ENCODE results near the gene MEIS2.

The MEIS2 gene

GRCh38 chr15:37104424-37104981 lies 4.2 kb upstream of the MEIS2 start:
- TF ChIP-seq ZBTB7A (IDR thresholded peaks at IDR 0.05; ENCODE audit: low read depth) = no peak
- no peak for TF ChIP-seq FOXM1 (IDR thresholded peaks at IDR 0.05; ENCODE audit: borderline replicate concordance, low read depth)
- TF ChIP-seq MAX (IDR thresholded peaks at IDR 0.05) = no peak
- no peak for TF ChIP-seq EP300 (IDR thresholded peaks at IDR 0.05; ENCODE audit: borderline replicate concordance)
- TF ChIP-seq TCF12 (IDR thresholded peaks at IDR 0.05; ENCODE audit: low read depth) = no peak
- TF ChIP-seq TEAD4 (IDR thresholded peaks at IDR 0.05) = no peak
- no peak for TF ChIP-seq EGR1 (IDR thresholded peaks at IDR 0.05)
- no peak for TF ChIP-seq CREB1 (IDR thresholded peaks at IDR 0.05; ENCODE audit: low read depth)
- TF ChIP-seq RAD21 (IDR thresholded peaks at IDR 0.05; ENCODE audit: low read depth) = no peak
- TF ChIP-seq TAF1 (IDR thresholded peaks at IDR 0.05; ENCODE audit: low read depth) = no peak
- no peak for TF ChIP-seq YY1 (IDR thresholded peaks at IDR 0.05; ENCODE audit: low read depth)
- no peak for TF ChIP-seq CEBPB (IDR thresholded peaks at IDR 0.05)
- no peak for TF ChIP-seq USF1 (IDR thresholded peaks at IDR 0.05)
- TF ChIP-seq REST (IDR thresholded peaks at IDR 0.05; ENCODE audit: low read depth) = no peak
- TF ChIP-seq NFIC (IDR thresholded peaks at IDR 0.05) = no peak

DNA sequence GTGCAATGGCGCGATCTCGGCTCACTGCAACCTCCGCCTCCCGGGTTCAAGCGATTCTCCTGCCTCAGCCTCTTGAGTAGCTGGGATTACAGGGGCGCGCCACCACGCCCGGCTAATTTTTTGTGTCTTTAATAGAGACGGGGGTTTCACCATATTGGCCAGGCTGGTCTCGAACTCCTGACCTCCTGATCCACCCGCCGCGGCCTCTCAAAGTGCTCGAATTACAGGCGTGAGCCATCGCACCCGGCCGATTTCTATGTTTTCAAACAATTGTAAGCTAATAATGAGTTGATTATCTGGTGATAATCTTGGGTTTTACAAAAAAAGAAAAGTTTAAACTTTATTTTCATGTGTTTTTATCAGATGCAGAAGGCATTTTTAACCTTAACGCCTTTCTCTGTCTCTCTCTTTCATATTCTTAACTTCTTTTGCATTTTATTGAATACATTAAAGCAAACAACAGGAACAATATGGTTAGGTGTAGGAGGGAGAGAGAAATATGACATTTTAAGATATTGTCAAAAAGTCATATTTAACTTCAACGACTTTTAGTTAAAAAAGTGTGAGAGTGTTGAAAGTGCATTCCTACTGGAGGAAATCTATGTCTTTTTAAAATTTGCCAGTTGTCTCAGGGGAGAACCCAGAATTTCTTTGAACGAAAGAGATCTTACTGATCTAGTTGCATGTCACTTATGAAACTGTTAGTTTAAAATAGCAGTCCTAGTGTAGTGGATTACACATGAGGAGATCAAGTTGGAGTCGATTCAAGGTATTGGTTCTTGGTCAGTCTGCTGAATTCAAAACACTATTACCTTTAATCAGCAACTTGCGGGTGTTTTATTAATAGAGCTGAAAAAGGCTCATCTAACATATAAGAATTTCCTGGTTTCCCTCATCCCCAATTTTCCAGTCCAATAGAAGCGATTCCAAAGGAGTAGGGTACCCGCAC lies 3.4 kb upstream of the MEIS2 start:
- TF ChIP-seq MAX (IDR thresholded peaks at IDR 0.05) (no peak), FOXM1 (IDR thresholded peaks at IDR 0.05; ENCODE audit: borderline replicate concordance, low read depth) (no peak), REST (IDR thresholded peaks at IDR 0.05; ENCODE audit: low read depth) (no peak), NFIC (IDR thresholded peaks at IDR 0.05) (no peak), CEBPB (IDR thresholded peaks at IDR 0.05) (no peak), RAD21 (IDR thresholded peaks at IDR 0.05; ENCODE audit: low read depth) (no peak), CREB1 (IDR thresholded peaks at IDR 0.05; ENCODE audit: low read depth) (no peak), EGR1 (IDR thresholded peaks at IDR 0.05) (no peak), EP300 (IDR thresholded peaks at IDR 0.05; ENCODE audit: borderline replicate concordance) (no peak), USF1 (IDR thresholded peaks at IDR 0.05) (no peak), TCF12 (IDR thresholded peaks at IDR 0.05; ENCODE audit: low read depth) (no peak), ZBTB7A (IDR thresholded peaks at IDR 0.05; ENCODE audit: low read depth) (no peak), TAF1 (IDR thresholded peaks at IDR 0.05; ENCODE audit: low read depth) (no peak), YY1 (IDR thresholded peaks at IDR 0.05; ENCODE audit: low read depth) (no peak), TEAD4 (IDR thresholded peaks at IDR 0.05) (no peak)

GRCh38 chr15:37103163-37103435 lies 2.8 kb upstream of the MEIS2 start:
- TF ChIP-seq TCF12 (IDR thresholded peaks at IDR 0.05; ENCODE audit: low read depth) (no peak), RAD21 (IDR thresholded peaks at IDR 0.05; ENCODE audit: low read depth) (no peak), EGR1 (IDR thresholded peaks at IDR 0.05) (no peak), USF1 (IDR thresholded peaks at IDR 0.05) (no peak)

DNA sequence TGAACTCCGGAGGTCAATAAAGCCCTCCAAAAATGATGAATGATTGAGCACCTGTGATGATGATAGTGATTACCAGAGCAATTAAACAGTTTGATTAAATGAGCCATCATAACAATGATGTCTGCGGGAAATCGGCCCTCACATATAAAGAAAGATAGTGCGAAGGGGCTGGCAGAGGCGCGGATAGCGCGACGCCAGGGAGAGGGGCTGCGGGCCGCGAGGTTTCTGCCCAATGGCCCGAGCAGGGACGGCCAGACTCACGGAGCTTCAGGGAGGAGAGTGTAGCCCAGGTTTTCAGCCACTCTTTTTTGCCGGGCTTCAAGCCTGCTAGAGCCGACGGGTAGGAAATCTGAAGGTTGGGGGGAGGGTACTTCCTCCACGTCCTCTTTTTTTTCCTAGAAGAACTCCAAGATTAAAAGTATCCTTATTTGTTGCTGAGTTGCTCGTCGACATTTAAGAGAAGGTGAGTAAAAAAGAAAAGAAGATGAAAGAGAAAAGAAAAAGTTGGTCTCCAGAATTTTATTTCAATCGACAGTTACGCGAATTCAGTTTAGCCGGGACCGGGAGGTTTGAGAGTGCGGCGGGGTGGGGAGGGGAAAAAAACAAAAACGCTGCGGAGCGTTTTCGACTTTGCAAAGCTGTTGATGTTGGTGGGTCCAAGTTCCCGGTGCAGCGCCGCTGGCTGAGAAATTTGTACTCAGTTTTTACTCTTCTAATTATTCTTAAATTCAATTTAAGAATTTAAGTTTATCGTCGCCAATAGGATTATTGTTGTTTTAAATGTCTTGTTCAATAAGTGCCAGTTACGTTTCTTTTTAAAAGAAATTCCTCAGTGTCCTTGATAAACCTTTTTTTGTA lies 2.2 kb upstream of the MEIS2 start:
- TF ChIP-seq USF1 (IDR thresholded peaks at IDR 0.05) = no peak
- no peak for TF ChIP-seq EP300 (IDR thresholded peaks at IDR 0.05; ENCODE audit: borderline replicate concordance)
- no peak for TF ChIP-seq TAF1 (IDR thresholded peaks at IDR 0.05; ENCODE audit: low read depth)
- no peak for TF ChIP-seq YY1 (IDR thresholded peaks at IDR 0.05; ENCODE audit: low read depth)
- no peak for TF ChIP-seq MAX (IDR thresholded peaks at IDR 0.05)
- TF ChIP-seq RAD21 (IDR thresholded peaks at IDR 0.05; ENCODE audit: low read depth) = no peak
- no peak for TF ChIP-seq TCF12 (IDR thresholded peaks at IDR 0.05; ENCODE audit: low read depth)
- no peak for TF ChIP-seq EGR1 (IDR thresholded peaks at IDR 0.05)
- TF ChIP-seq CREB1 (IDR thresholded peaks at IDR 0.05; ENCODE audit: low read depth) = no peak
- no peak for TF ChIP-seq TEAD4 (IDR thresholded peaks at IDR 0.05)
- no peak for TF ChIP-seq NFIC (IDR thresholded peaks at IDR 0.05)
- TF ChIP-seq FOXM1 (IDR thresholded peaks at IDR 0.05; ENCODE audit: borderline replicate concordance, low read depth) = no peak
- TF ChIP-seq REST (IDR thresholded peaks at IDR 0.05; ENCODE audit: low read depth) = no peak
- TF ChIP-seq CEBPB (IDR thresholded peaks at IDR 0.05) = no peak
- TF ChIP-seq ZBTB7A (IDR thresholded peaks at IDR 0.05; ENCODE audit: low read depth) = no peak

Data from Ishikawa (cell line).